Measurements from ENCODE around the gene CDC14B.

Gene CDC14B

GRCh38 chr9:96502539-96503373, 116.9 kb downstream of the CDC14B start:
- DNase-seq (ENCODE audit: low read depth, low spot score): no peak

DNA sequence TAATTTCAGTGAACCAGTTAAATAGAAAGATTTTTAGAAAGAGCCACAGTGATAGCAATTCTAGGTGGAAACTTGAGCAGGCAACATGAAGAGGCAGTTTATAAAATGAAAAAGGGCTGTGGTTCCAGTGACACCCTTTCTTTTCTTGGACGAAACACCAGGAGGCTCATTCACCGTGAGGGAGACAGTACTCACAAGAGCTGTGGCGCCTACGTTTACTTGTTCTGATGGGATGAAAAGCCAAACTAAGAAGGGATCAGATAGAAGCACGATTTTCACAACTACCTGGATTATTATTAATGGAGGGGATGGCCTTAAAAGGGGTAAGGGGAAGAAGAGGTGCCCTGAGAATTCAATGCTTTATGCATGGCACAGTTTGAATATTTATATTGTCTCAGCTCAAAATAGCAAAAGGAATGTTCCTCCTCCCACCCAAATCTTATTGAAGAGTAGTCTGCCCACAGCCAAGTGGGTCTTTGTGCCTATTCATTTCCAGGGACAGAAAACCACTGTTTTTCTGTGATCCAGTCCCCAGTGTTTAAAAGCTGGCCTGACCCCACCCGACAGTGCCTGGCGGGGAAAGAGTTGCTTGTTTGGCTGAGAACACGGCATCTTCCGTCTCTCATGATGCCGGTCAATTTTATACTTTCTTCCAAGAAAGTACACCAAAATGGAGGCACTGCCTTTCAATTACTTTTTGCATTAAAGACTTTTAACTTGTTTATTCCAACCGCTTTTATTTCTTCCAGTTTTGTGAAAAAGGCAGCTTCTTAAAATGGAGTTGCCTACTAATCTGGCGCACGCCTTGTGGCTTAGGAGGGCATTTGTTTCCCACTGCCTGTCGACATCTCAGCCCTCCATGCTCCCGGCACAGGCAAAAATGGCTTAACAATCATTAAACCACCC, 117.8 kb downstream of the CDC14B start:
- DNase-seq (ENCODE audit: low read depth, low spot score): no peak

GRCh38 chr9:96500696-96501632, 118.7 kb downstream of the CDC14B start:
- DNase-seq (ENCODE audit: low read depth, low spot score): no peak

GRCh38 chr9:96499257-96499656, 120.4 kb downstream of the CDC14B start:
- DNase-seq (ENCODE audit: low read depth, low spot score): no peak

DNA sequence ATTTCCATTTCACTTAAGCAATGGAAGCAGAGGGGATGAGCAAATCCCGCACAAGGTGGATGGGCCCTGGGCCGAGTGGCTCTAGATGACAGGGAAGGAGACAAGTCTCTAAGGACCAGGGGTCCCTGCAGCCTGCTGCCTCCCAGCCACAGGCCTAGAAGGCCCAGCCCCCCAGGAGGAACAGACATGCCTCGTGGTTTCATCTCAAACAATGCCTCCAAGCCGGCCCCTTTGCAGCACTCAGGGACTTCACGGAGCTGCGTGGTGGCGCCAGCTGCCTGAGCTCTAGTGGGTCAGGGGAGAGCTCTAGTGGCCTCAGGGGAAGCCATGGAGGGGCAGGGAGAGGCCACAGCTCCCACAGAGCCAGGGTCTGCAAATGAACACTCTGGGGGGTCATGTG, 120.8 kb downstream of the CDC14B start:
- DNase-seq (ENCODE audit: low read depth, low spot score): no peak

DNA sequence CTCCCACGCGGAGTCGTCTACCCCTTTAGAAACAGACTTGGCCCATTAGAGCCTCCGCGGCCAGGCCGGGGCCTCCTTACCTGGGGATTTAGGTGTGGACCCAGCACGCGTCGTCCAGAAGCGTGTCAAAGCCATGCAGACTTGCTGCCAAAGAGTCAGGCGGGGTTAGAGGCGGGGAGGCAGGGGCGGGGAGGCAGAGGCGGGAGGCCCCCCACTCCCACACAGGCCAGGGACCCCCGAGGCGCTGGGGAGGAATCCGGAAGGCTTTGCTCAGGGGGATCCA, 122.6 kb downstream of the CDC14B start:
- no peak for DNase-seq (ENCODE audit: low read depth, low spot score)

GRCh38 chr9:96496368-96497116, 123.1 kb downstream of the CDC14B start:
- DNase-seq (ENCODE audit: low read depth, low spot score): no peak

DNA sequence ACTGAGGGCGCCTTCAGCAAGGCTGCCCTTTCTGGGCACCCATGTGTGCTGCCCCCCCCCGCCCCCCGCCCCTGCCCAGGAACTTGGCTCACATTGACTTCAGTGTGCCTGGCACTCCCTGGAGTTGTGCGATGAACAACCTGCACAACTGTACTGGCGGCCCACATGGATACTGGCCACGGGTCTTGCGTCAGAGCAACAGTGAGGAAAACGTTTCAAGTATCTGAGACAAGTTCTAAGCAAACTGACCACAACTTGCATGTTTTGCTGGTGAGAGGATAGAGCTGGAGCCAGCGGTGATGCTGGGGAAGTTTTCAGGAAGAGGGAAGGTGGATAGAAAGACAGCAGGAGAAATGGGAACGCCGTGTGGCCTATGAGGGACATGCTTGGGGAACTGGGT, 124.3 kb downstream of the CDC14B start:
- DNase-seq (ENCODE audit: low read depth, low spot score): no peak

DNA sequence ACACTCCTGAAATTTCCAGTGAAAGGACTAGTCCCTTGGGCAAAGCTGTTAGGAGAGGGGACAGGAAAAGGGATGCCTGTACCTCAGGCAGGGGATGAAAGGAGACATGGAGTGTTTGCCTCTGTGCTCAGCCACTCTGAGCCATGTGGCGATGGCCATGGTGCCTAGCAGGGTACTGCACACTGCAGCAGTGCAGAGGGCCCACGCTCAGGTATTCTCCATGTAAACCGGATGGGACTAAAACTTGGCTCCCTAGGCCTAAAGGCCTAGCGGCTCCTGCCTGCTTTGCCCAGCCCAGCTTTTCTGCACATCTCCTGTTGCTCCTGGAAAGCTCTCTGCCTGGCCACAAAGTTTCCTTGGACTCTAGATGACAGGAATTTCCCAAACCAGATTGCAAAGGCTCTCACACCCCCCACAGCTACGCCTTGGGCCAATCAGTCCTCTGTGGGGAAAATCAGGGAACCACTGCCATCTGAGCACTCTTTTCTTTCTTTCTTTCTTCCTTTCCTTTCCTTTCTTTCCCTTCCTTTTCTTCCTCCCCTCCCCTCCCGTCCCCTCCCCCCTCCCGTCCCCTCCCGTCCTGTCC, 125.3 kb downstream of the CDC14B start:
- DNase-seq (ENCODE audit: low read depth, low spot score): no peak

- DNase-seq (ENCODE audit: low read depth, low spot score): no peak
Measured at GRCh38 chr9:96493757-96494156, 125.9 kb downstream of the CDC14B start.

DNA sequence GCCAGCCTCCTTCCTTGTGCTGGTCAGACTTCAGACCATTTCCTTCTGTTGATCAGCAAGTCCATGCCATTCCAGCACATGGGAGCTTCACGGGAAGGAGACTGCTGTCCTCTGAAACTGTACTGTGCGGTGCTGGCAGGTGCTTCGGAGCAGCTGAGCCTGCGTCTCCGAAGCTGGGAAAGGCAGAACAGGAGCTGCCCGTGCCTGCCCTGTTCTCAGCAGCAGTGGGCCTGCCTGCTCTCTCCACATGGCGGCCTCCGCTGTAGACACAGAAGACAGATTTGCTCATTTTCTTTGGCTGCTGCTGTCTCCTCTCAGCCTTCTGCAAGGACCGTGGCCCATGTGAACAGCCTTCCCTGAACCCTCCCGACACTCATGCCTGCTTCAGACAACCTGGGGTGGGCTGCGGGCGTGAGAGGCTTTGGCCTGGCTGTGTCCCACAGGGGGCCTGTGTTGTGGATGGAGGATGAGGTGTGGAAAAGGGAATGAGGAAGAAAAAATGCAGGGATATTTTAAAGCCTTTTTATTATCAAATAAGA, 126.6 kb downstream of the CDC14B start:
- DNase-seq (ENCODE audit: low read depth, low spot score): no peak

- DNase-seq (ENCODE audit: low read depth, low spot score): no peak
Measured at GRCh38 chr9:96491880-96492525, 127.6 kb downstream of the CDC14B start.

DNA sequence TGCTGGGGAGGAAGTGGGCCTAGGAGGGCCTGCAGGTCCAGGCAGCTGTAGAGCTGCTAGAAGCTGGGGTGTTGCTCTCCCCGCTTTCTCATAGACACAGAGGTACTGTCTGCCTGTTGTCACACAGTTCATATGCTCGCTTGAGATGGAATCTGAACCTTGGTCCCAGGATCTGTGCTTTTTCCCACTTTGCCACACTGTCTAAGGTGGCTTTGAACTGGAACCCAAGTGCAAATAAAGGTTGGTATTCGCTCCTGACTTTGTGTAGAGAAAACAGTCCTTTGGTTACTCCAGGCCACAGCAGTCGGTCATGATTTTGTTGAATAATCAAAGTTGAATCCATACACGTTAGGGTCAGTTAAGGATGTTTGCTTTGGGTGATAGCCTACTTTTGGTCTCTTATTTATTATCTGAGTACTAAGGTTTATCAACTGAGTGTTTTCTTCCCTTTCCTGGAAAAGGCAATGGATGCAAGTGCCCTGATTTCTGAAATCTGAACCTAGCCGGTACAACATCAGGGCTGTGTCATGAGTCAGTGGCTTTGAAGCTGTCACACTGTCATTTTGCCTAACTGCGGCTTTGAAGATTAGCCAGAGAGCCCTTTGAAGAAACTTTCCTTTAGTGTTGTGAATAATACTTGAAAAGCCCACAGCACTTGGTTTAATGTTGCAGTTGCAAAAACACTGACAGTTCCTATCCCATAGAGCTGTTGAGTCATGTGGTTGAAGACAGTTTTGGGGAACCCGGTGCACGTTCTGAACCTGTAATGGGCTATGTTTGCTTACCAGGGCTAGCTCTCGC, 128.4 kb downstream of the CDC14B start:
- DNase-seq (ENCODE audit: low read depth, low spot score): no peak

DNA sequence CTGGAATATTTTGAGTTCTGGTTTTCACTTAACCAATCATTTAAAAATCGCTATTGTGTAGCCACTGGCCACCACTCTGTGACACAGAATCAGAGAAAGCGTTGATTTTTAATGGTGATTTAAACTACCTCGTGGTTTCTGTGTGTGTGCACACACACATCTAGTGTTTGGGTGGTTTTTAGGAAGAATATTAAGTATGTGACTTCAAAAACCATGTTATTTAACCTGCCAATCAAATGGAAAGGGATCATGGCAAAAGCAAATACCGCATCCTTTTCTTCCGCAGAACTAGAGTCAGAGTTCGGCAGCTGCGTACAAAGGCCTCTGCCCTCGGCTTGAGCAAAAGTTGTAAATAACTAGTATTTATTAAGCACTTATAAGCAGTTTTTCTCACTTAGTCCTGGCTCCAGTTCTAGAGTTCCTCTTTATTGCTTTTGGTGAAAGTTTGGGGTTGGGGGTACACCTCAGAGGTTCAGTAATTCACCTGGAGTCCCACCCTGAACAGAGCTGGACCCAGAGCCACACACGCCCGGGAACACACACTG, 129.0 kb downstream of the CDC14B start:
- DNase-seq (ENCODE audit: low read depth, low spot score): no peak

DNA sequence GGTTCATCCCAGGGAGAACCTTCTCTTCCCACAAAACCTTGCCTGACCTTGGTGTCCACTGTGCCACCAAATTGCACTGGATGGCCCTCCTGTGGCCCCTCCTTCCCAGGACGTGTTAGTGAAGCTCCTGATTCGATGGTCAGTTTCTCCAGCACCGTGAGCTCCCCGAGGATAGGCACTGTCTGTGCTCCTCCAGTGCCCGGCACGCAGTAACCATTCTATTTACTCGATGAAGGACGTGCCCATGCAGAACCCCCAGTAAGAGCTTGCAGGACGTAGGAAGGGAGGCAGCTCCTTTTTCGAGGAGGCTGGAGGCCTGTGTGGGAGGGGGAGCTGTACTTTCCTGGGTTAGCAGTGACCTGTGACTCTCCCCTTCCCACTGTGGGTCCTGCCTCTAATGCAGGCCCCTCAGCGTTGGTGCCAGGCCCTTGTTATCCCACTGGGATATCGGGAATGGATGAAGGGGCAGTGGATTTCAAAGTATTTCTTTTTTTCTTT, 130.1 kb downstream of the CDC14B start:
- DNase-seq (ENCODE audit: low read depth, low spot score): no peak

GRCh38 chr9:96487949-96488348, 131.7 kb downstream of the CDC14B start:
- DNase-seq (ENCODE audit: low read depth, low spot score): no peak

GRCh38 chr9:96487029-96487396, 132.6 kb downstream of the CDC14B start:
- DNase-seq (ENCODE audit: low read depth, low spot score): no peak

- DNase-seq (ENCODE audit: low read depth, low spot score): no peak
Measured at GRCh38 chr9:96486386-96487028, 133.1 kb downstream of the CDC14B start.

Data from iPS DF 19.7 (cell line).